ENCODE data around the gene SERPINA4. TPM values are rescaled to one million over a fixed set of nuclear protein-coding genes. Genes with fewer than 3 reads are reported as not detected.
A peak's percentile ranks its signal among the peaks of the same experiment; 100 is the strongest.

SERPINA4 gene
- total and polyA plus RNA-seq, 2 of the 13 experiments (the other 11 are each of a cell fraction or from before 2014, with no cell fraction given), result 39.1 to 57.8 TPM

- TF ChIP-seq ZNF326 (CRISPR knock-in tag; IDR thresholded peaks at IDR 0.05; ENCODE audit: borderline replicate concordance) (no peak), NFKB2 (CRISPR knock-in tag; IDR thresholded peaks at IDR 0.05; ENCODE audit: borderline replicate concordance) (no peak), ZNF296 (CRISPR knock-in tag; conservative IDR thresholded peaks at IDR 0.05) (peak; percentile 75; the same call in 1 of the 2 replicates), NONO (IDR thresholded peaks at IDR 0.05) (no peak), NONO (CRISPR knock-in tag; conservative IDR thresholded peaks at IDR 0.05) (peak; percentile 62; the same call in 1 of the 2 replicates), ZNF574 (CRISPR knock-in tag; IDR thresholded peaks at IDR 0.05) (peak; percentile 66), FOXC1 (CRISPR knock-in tag; IDR thresholded peaks at IDR 0.05; ENCODE audit: borderline replicate concordance) (peak; percentile 28; the same call in 1 of the 2 replicates), DR1 (CRISPR knock-in tag; IDR thresholded peaks at IDR 0.05) (0 out of 2 replicates have a peak, but pooled peaks have one; percentile 18), ZNF136 (CRISPR knock-in tag; IDR thresholded peaks at IDR 0.05; ENCODE audit: low read depth) (no peak), SP1 (IDR thresholded peaks at IDR 0.05) (no peak), SP1 (CRISPR knock-in tag; IDR thresholded peaks at IDR 0.05) (no peak), ZNF12 (CRISPR knock-in tag; IDR thresholded peaks at IDR 0.05) (peak; percentile 81), TCF12 (IDR thresholded peaks at IDR 0.05) (no peak), TCF12 (CRISPR knock-in tag; IDR thresholded peaks at IDR 0.05) (0 out of 2 replicates have a peak, but pooled peaks have one; percentile 39), RAD21 (CRISPR knock-in tag; IDR thresholded peaks at IDR 0.05) (no peak), ZSCAN22 (CRISPR knock-in tag; IDR thresholded peaks at IDR 0.05) (no peak), ZNF160 (CRISPR knock-in tag; IDR thresholded peaks at IDR 0.05) (no peak; the same call in 1 of the 2 replicates), SP2 (CRISPR knock-in tag; IDR thresholded peaks at IDR 0.05) (no peak), THRA (CRISPR knock-in tag; IDR thresholded peaks at IDR 0.05; ENCODE audit: borderline replicate concordance) (peak; percentile 95), TBP (CRISPR knock-in tag; IDR thresholded peaks at IDR 0.05) (no peak), MLX (CRISPR knock-in tag; IDR thresholded peaks at IDR 0.05) (peak; percentile 82; the same call in 1 of the 2 replicates), CERS6 (CRISPR knock-in tag; IDR thresholded peaks at IDR 0.05) (no peak), ZNF770 (CRISPR knock-in tag; IDR thresholded peaks at IDR 0.05) (peak; percentile 67), NR3C1 (CRISPR knock-in tag; IDR thresholded peaks at IDR 0.05) (no peak), SMC3 (IDR thresholded peaks at IDR 0.05; ENCODE audit: low read length) (peak; percentile 12; the same call in 1 of the 2 replicates)
These were observed 39.0 kb upstream of the SERPINA4 start (continued) for GRCh38 chr14:94522115-94522724.

All from HepG2 (cell line).